SK-N-SH (cell line): ENCODE measurements around the gene EVI2A. TPM values are rescaled to one million over a fixed set of nuclear protein-coding genes. Genes with fewer than 3 reads are reported as not detected.

ENCODE experiments used
- CTCF ChIA-PET: fragments of 300-600, 350-600 bp; formaldehyde crosslinking; extraction: SDS; loops from one replicate; lab custom pipeline; 2021; lab: Yijun Ruan, JAX
- POLR2A ChIA-PET: fragments of 350-600 bp; sonication (Branson Sonifier 250); formaldehyde crosslinking; extraction: SDS; loops from one replicate; lab custom pipeline; 2020; ENCODE audit warnings: antibody characterized with exemption, inconsistent platforms; lab: Yijun Ruan, JAX
- DNase-seq: peaks from one replicate; pipeline ENCODE4 v3.0.0; 2012
- H2AFZ ChIP-seq: fragments of 200-600 bp; sonication (generic); 2 replicates; pipeline ENCODE4 v1.8.1; 2016; ENCODE audit warnings: antibody characterized with exemption, mild to moderate bottlenecking, low read depth
- H3F3A ChIP-seq: fragments of 200-600 bp; sonication (generic); replicated peaks from 2 replicates; pipeline ENCODE3; 2016; ENCODE audit warnings: antibody characterized with exemption, mild to moderate bottlenecking; ENCODE audit not compliant: insufficient read depth
- H3K27ac ChIP-seq, 2 experiments: fragments of 200-500 bp in 1 of 2; fragments of 200-600 bp in 1 of 2; sonication (Bioruptor generic) in 1 of 2; sonication (generic), shearing (Covaris generic) in 1 of 2; 2 replicates each; pipeline versions ENCODE4 v1.5.1 to v1.6.1; 2014 to 2016; ENCODE audit warnings: low read depth in 2 of 2, inconsistent platforms in 1 of 2, low read length in 1 of 2, mild to moderate bottlenecking in 1 of 2, mixed read lengths in 1 of 2
- H3K27me3 ChIP-seq: fragments of 200-600 bp; sonication (generic), shearing (Covaris generic); 2 replicates; pipeline ENCODE4 v1.6.1; 2016; ENCODE audit warnings: mixed run types; ENCODE audit not compliant: insufficient read depth
- H3K36me3 ChIP-seq, 2 experiments: fragments of 200-500 bp in 1 of 2; fragments of 200-600 bp in 1 of 2; sonication (Bioruptor generic) in 1 of 2; sonication (generic) in 1 of 2; replicated peaks in 1 of 2; 2 replicates each; pipeline versions ENCODE3 to v1.5.1; 2014 to 2016; ENCODE audit warnings: low read length in 1 of 2, mild to moderate bottlenecking in 1 of 2; ENCODE audit not compliant: insufficient read depth in 2 of 2, control insufficient read depth in 1 of 2
- H3K4me1 ChIP-seq, 2 experiments: fragments of 200-500 bp in 1 of 2; fragments of 200-600 bp in 1 of 2; sonication (Bioruptor generic) in 1 of 2; sonication (generic), shearing (Covaris generic) in 1 of 2; 2 replicates each; pipeline versions ENCODE4 v1.5.1 to v1.6.1; 2014 to 2016; ENCODE audit warnings: low read depth in 1 of 2, low read length in 1 of 2, mixed run types in 1 of 2; ENCODE audit not compliant: insufficient read depth in 2 of 2, control insufficient read depth in 1 of 2
- H3K4me2 ChIP-seq: fragments of 200-600 bp; sonication (generic), shearing (Covaris generic); 2 replicates; pipeline ENCODE4 v1.6.1; 2017; ENCODE audit warnings: mixed run types
- H3K4me3 ChIP-seq, 2 experiments: fragments of 200-500 bp in 1 of 2; fragments of 200-600 bp in 1 of 2; sonication (Bioruptor generic) in 1 of 2; sonication (generic), shearing (Covaris generic) in 1 of 2; 2 replicates each; pipeline versions ENCODE4 v1.5.1 to v1.8.1; 2014 to 2016; ENCODE audit warnings: low read depth in 2 of 2, inconsistent platforms in 1 of 2, low read length in 1 of 2, mild to moderate bottlenecking in 1 of 2, mixed read lengths in 1 of 2, moderate library complexity in 1 of 2
- H3K79me2 ChIP-seq: fragments of 200-600 bp; sonication (generic); 2 replicates; pipeline ENCODE4 v1.8.1; 2017; ENCODE audit warnings: mild to moderate bottlenecking; ENCODE audit not compliant: insufficient read depth
- H3K9ac ChIP-seq: fragments of 200-600 bp; sonication (generic); 2 replicates; pipeline ENCODE4 v1.6.1; 2017; ENCODE audit warnings: mixed run types
- H3K9me2 ChIP-seq: fragments of 200-600 bp; sonication (generic); 2 replicates; pipeline ENCODE4 v1.6.1; 2017; ENCODE audit warnings: mixed run types
- H3K9me3 ChIP-seq: fragments of 200-600 bp; sonication (generic); 2 replicates; pipeline ENCODE4 v1.6.1; 2017; ENCODE audit warnings: mixed run types, mild to moderate bottlenecking, moderate library complexity
- H4K20me1 ChIP-seq: fragments of 200-600 bp; sonication (generic); 2 replicates; pipeline ENCODE4 v1.6.1; 2017; ENCODE audit warnings: mild to moderate bottlenecking, mixed run types; ENCODE audit not compliant: insufficient read depth
- CHD2 ChIP-seq: fragments of 150-350 bp; IDR thresholded peaks from 2 replicates; pipeline ENCODE4 v1.6.1; 2018; ENCODE audit warnings: low read length; ENCODE audit not compliant: partially characterized antibody
- ELF1 ChIP-seq: IDR thresholded peaks from 2 replicates; pipeline ENCODE4 v1.4.0; 2012
- EP300 ChIP-seq, 2 experiments: IDR thresholded peaks; 2 replicates each; pipeline versions ENCODE4 v1.4.0 to v1.6.1; 2012; ENCODE audit warnings: borderline replicate concordance in 1 of 2, low read depth in 1 of 2, low read length in 1 of 2
- FOSL2 ChIP-seq: IDR thresholded peaks from 2 replicates; pipeline ENCODE4 v1.4.0; 2012; ENCODE audit warnings: low read depth, mild to moderate bottlenecking, moderate library complexity, borderline replicate concordance
- FOXJ3 ChIP-seq: sonication (generic); formaldehyde crosslinking; IDR thresholded peaks from 2 replicates; pipeline ENCODE4 v1.5.1; 2020; ENCODE audit warnings: mild to moderate bottlenecking, missing genetic modification reagents
- FOXM1 ChIP-seq: IDR thresholded peaks from 2 replicates; pipeline ENCODE4 v1.4.0; 2012; ENCODE audit warnings: low read depth, mild to moderate bottlenecking
- GATA2 ChIP-seq: sonication (generic); formaldehyde crosslinking; IDR thresholded peaks from 2 replicates; pipeline ENCODE4 v1.5.0; 2020; ENCODE audit warnings: mild to moderate bottlenecking, missing genetic modification reagents
- JUND ChIP-seq: IDR thresholded peaks from 2 replicates; pipeline ENCODE4 v1.4.0; 2012
- MEF2A ChIP-seq: IDR thresholded peaks from 2 replicates; pipeline ENCODE4 v1.4.0; 2012; ENCODE audit warnings: low read depth, borderline replicate concordance
- NFIC ChIP-seq: IDR thresholded peaks from 2 replicates; pipeline ENCODE4 v1.4.0; 2012; ENCODE audit warnings: borderline replicate concordance
- RFX5 ChIP-seq: IDR thresholded peaks from 2 replicates; pipeline ENCODE4 v1.6.1; 2012; ENCODE audit warnings: mild to moderate bottlenecking, improper control_type of control experiment, low read length
- RXRA ChIP-seq: IDR thresholded peaks from 2 replicates; pipeline ENCODE4 v1.4.0; 2012; ENCODE audit warnings: low read depth, mild to moderate bottlenecking, borderline replicate concordance
- TCF12 ChIP-seq: IDR thresholded peaks from 2 replicates; pipeline ENCODE4 v1.4.0; 2012
- YY1 ChIP-seq: IDR thresholded peaks from 2 replicates; pipeline ENCODE4 v1.4.0; 2012; ENCODE audit warnings: low read depth, mild to moderate bottlenecking
- WGBS: methylation state at CpG from one replicate; pipeline ENCODE4 v1.1.6; 2017; ENCODE audit warnings: low lambda C conversion rate; 5-methylcytosine and 5-hydroxymethylcytosine counted together
- polyA plus RNA-seq, 3 experiments: library from polyadenylated mRNA; depleted of rRNA; stranded (reverse); fragments of >200 nt; gene quantifications; 2 replicates each; pipeline ENCODE4 v1.2.3, GENCODE V29; 2012
- TF ChIP-seq, protein P1 (sequence below): fragments of 150-350 bp; IDR thresholded peaks from 2 replicates; pipeline ENCODE4 v1.6.1; 2017; ENCODE audit warnings: antibody characterized with exemption, low read length, low read depth, borderline replicate concordance
- TF ChIP-seq, protein P2 (sequence below): IDR thresholded peaks from 2 replicates; pipeline ENCODE4 v1.6.1; 2012; ENCODE audit warnings: mild to moderate bottlenecking, low read depth, low read length, moderate library complexity
- TF ChIP-seq, protein P3 (sequence below): IDR thresholded peaks from 2 replicates; pipeline ENCODE4 v1.4.0; 2012; ENCODE audit warnings: low read depth
- TF ChIP-seq, protein P4 (sequence below): fragments of 150-350 bp; IDR thresholded peaks from 2 replicates; pipeline ENCODE4 v1.6.1; 2016; ENCODE audit warnings: mild to moderate bottlenecking, low read depth, low read length

EVI2A gene
- polyA plus RNA-seq, 1 of the 3 experiments (the other 2 are of a cell fraction), result 1.3 TPM

DNA sequence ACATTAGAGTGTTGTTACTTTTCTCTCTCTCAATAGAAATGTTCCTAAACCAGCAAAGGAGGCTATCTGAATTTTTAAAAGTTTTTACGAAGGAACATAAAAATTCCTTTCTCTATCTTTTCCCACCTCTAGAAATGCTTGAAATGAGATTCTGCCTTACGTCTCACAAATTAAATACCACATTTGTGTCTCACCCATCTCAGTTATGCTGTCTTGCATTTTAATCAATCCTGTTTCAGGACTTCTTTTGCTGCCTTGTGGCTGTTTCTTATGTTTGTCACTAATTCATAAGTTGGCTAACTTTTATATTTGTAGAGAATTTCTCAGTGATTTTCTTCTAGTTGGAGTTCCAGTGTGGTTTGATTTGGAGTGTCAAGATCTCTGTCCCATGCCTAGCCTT, 27.8 kb downstream of the EVI2A start:
- no peak for TF ChIP-seq FOSL2
- TF ChIP-seq GATA2 (CRISPR knock-in tag), result no peak
- TF ChIP-seq, protein P1, sequence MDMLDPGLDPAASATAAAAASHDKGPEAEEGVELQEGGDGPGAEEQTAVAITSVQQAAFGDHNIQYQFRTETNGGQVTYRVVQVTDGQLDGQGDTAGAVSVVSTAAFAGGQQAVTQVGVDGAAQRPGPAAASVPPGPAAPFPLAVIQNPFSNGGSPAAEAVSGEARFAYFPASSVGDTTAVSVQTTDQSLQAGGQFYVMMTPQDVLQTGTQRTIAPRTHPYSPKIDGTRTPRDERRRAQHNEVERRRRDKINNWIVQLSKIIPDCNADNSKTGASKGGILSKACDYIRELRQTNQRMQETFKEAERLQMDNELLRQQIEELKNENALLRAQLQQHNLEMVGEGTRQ, result no peak
- TF ChIP-seq FOXM1, result no peak
- no peak for TF ChIP-seq YY1
- TF ChIP-seq CHD2, result no peak
- no peak for TF ChIP-seq FOXJ3
- TF ChIP-seq TCF12, result no peak
- TF ChIP-seq JUND, result no peak
- TF ChIP-seq ELF1, result no peak
- TF ChIP-seq, protein P2, sequence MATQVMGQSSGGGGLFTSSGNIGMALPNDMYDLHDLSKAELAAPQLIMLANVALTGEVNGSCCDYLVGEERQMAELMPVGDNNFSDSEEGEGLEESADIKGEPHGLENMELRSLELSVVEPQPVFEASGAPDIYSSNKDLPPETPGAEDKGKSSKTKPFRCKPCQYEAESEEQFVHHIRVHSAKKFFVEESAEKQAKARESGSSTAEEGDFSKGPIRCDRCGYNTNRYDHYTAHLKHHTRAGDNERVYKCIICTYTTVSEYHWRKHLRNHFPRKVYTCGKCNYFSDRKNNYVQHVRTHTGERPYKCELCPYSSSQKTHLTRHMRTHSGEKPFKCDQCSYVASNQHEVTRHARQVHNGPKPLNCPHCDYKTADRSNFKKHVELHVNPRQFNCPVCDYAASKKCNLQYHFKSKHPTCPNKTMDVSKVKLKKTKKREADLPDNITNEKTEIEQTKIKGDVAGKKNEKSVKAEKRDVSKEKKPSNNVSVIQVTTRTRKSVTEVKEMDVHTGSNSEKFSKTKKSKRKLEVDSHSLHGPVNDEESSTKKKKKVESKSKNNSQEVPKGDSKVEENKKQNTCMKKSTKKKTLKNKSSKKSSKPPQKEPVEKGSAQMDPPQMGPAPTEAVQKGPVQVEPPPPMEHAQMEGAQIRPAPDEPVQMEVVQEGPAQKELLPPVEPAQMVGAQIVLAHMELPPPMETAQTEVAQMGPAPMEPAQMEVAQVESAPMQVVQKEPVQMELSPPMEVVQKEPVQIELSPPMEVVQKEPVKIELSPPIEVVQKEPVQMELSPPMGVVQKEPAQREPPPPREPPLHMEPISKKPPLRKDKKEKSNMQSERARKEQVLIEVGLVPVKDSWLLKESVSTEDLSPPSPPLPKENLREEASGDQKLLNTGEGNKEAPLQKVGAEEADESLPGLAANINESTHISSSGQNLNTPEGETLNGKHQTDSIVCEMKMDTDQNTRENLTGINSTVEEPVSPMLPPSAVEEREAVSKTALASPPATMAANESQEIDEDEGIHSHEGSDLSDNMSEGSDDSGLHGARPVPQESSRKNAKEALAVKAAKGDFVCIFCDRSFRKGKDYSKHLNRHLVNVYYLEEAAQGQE, result no peak
- Histone ChIP-seq H2AFZ (no peak overlapping the region), H3K4me2 (no peak overlapping the region), H3K36me3 (peaks cover 15 to 26% of the 10 kb centered on the region in 2 experiments), H3K4me1 (no peaks in the 10 kb centered on the region; a peak in 1 of 4 replicates), H3K27ac (no peak overlapping the region; a peak in 1 of 4 replicates), H3K27me3 (no peaks in the 10 kb centered on the region), H3F3A (peaks cover 4% of the 10 kb centered on the region), H3K9ac (no peak overlapping the region), H3K4me3 (no peak overlapping the region), H3K9me3 (no peaks in the 10 kb centered on the region), H3K9me2 (0 out of 2 replicates have a peak, but pooled peaks cover 4% of the 10 kb centered on the region), H4K20me1 (no peaks in the 10 kb centered on the region), H3K79me2 (no peaks in the 10 kb centered on the region)
- 94% methylated on average over 2 of the region's 2 CpGs for WGBS
- no peak for DNase-seq
- CTCF ChIA-PET, result no interaction called here
- POLR2A ChIA-PET, result no interaction called here

DNA sequence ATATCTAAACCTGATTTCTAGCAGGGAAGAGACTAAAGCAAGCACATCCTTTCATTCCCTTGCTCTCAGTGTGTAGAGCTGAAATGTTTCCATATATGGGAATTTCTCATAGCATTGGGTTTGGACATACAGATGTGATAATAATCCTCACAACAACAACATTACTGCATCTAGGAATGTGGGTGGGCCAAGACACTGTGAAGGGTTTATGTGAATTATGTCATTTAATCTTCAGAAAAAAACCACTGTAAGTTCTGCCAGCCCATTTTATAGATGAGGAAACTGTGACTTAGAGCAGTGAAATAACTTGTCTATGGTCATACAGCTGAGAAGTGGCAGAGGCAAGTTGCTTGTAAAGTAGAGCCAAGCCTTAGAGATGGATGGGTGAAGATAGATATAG, 29.6 kb downstream of the EVI2A start:
- Histone ChIP-seq H4K20me1 (no peaks in the 10 kb centered on the region), H3K4me1 (no peaks in the 10 kb centered on the region; a peak in 1 of 4 replicates), H3K4me3 (no peak overlapping the region), H3K79me2 (no peaks in the 10 kb centered on the region), H3K4me2 (no peak overlapping the region), H2AFZ (no peak overlapping the region), H3F3A (no peaks in the 10 kb centered on the region), H3K9me2 (0 out of 2 replicates have a peak, but pooled peaks cover 4% of the 10 kb centered on the region), H3K27ac (no peak overlapping the region), H3K27me3 (no peaks in the 10 kb centered on the region), H3K36me3 (peaks cover 15 to 21% of the 10 kb centered on the region in 2 experiments), H3K9me3 (no peaks in the 10 kb centered on the region), H3K9ac (no peak overlapping the region)
- ChIA-PET POLR2A (no interaction called here), CTCF (no interaction called here)
- DNase-seq, result no peak
- TF ChIP-seq, protein P3, sequence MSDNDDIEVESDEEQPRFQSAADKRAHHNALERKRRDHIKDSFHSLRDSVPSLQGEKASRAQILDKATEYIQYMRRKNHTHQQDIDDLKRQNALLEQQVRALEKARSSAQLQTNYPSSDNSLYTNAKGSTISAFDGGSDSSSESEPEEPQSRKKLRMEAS, result no peak
- TF ChIP-seq, protein P4, sequence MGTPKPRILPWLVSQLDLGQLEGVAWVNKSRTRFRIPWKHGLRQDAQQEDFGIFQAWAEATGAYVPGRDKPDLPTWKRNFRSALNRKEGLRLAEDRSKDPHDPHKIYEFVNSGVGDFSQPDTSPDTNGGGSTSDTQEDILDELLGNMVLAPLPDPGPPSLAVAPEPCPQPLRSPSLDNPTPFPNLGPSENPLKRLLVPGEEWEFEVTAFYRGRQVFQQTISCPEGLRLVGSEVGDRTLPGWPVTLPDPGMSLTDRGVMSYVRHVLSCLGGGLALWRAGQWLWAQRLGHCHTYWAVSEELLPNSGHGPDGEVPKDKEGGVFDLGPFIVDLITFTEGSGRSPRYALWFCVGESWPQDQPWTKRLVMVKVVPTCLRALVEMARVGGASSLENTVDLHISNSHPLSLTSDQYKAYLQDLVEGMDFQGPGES, result no peak
- TF ChIP-seq RFX5 (no peak), RXRA (no peak), MEF2A (no peak), NFIC (no peak), TCF12 (no peak), EP300 (IDR thresholded peaks at IDR 0.05; ENCODE audit: borderline replicate concordance in 1 of 2, low read depth in 1 of 2, low read length in 1 of 2) (no peak)
- TF ChIP-seq, protein P2, result no peak
